ENCODE data around the gene PRDM2.

Gene PRDM2

DNA sequence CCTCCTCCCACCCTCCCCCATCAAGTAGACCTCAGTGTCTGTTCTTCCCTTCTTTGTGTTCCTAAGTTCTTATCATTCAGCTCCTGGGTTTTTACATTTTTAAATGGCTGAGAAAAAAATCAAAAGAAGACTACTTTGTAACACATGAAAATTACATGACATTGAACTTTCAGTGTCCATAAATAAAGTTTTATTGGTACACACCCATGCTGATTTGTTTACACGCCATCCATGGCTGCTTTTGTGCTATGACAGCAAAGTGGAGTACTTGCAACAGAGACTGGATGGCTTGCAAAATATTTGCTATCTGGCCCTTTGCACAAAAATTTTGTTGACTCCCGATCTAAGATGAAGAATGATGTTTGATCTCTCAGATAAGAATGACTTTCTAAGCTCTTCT is 171.4 kb downstream of the PRDM2 start:
- DNase-seq (ENCODE audit: low read depth): no peak
- H3K4me3 ChIP-seq (ENCODE audit: low read length): no peak overlapping the region
- TF ChIP-seq, protein P1, sequence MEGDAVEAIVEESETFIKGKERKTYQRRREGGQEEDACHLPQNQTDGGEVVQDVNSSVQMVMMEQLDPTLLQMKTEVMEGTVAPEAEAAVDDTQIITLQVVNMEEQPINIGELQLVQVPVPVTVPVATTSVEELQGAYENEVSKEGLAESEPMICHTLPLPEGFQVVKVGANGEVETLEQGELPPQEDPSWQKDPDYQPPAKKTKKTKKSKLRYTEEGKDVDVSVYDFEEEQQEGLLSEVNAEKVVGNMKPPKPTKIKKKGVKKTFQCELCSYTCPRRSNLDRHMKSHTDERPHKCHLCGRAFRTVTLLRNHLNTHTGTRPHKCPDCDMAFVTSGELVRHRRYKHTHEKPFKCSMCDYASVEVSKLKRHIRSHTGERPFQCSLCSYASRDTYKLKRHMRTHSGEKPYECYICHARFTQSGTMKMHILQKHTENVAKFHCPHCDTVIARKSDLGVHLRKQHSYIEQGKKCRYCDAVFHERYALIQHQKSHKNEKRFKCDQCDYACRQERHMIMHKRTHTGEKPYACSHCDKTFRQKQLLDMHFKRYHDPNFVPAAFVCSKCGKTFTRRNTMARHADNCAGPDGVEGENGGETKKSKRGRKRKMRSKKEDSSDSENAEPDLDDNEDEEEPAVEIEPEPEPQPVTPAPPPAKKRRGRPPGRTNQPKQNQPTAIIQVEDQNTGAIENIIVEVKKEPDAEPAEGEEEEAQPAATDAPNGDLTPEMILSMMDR (IDR thresholded peaks at IDR 0.05; ENCODE audit: insufficient read depth, low read depth, low read length, missing control alignments): no peak

DNA sequence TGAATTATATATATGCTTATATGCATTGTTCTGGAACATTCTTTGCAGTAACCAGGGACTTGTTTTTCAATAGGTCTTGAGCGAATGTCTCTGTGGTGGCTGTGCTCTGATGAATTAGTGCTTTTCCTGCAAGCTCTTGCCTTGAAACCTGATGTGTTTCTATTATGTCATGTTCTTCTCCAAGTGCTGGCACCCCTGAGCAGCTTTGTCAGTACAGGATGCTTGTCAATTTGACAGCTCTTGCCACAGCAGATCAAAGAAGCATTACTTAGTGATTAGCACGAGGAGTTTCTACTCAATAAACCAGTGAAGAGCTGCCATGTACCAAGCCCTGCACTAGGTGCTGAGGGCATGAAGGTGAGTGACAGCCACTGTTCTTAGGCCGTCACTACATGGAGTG is 171.9 kb downstream of the PRDM2 start:
- DNase-seq (ENCODE audit: low read depth): no peak
- TF ChIP-seq, protein P1 (IDR thresholded peaks at IDR 0.05; ENCODE audit: insufficient read depth, low read depth, low read length, missing control alignments): no peak
- no peak overlapping the region for H3K4me3 ChIP-seq (ENCODE audit: low read length)

DNA sequence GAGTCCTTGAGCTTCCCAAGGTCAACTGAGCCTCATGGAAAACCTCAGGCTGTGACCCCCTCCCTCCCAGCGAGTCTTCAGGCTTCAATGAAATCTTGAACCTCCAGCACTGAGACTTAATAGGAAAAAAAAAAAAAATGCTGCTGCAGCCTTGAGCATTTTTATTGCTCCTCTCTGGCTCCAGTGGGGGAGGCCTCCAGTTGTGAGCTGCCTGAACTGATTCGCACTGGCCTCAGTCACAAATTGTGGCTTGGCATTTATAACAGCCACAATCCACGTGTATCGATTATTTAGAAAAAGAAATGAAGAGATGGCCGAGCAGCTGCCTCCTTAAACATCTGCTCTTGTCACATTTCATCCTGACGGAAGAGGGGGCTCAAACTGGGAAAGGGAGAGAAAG is 173.0 kb downstream of the PRDM2 start:
- no peak for DNase-seq (ENCODE audit: low read depth)
- H3K4me3 ChIP-seq (ENCODE audit: low read length): no peak overlapping the region
- TF ChIP-seq, protein P1 (IDR thresholded peaks at IDR 0.05; ENCODE audit: insufficient read depth, low read depth, low read length, missing control alignments): no peak
